HUES48 (cell line): ENCODE results near the gene IPO4.
"Not testable (repeated sequence)": the region's sequence is repeated elsewhere in the genome, so short reads cannot be mapped to it uniquely, and the experiment has no call there.

Experiments used
- H3K27ac ChIP-seq: one replicate; pipeline ENCODE4 v1.7.0; 2013; ENCODE audit warnings: low read depth, low read length, inconsistent platforms
- H3K27me3 ChIP-seq: 2 replicates; pipeline ENCODE4 v1.6.1; 2013; ENCODE audit warnings: mild to moderate bottlenecking, low read length; ENCODE audit not compliant: control insufficient read depth, insufficient read depth
- H3K36me3 ChIP-seq: 2 replicates; pipeline ENCODE4 v1.6.1; 2013; ENCODE audit warnings: low read length; ENCODE audit not compliant: control insufficient read depth, insufficient read depth
- H3K4me1 ChIP-seq: 2 replicates; pipeline ENCODE4 v1.6.1; 2013; ENCODE audit warnings: mild to moderate bottlenecking, low read length; ENCODE audit not compliant: control insufficient read depth, insufficient read depth
- H3K4me3 ChIP-seq: 2 replicates; pipeline ENCODE4 v1.5.1; 2013; ENCODE audit warnings: mild to moderate bottlenecking, low read depth, low read length
- H3K9ac ChIP-seq: 2 replicates; pipeline ENCODE4 v1.6.1; 2013; ENCODE audit warnings: mild to moderate bottlenecking, low read depth, low read length, moderate library complexity
- H3K9me3 ChIP-seq: 2 replicates; pipeline ENCODE4 v1.6.1; 2013; ENCODE audit warnings: low read length; ENCODE audit not compliant: control insufficient read depth, insufficient read depth

Gene IPO4

GRCh38 chr14:24231263-24232120 lies 42.9 kb upstream of the IPO4 start:
- H3K9ac ChIP-seq: peak overlapping the region; percentile 78
- no peaks in the 10 kb centered on the region for H3K27me3 ChIP-seq
- H3K4me3 ChIP-seq: peak overlapping the region; percentile 97
- peak overlapping the region; percentile 96 for H3K27ac ChIP-seq
- H3K4me1 ChIP-seq: peaks cover 11% of the 10 kb centered on the region
- H3K9me3 ChIP-seq: no peaks in the 10 kb centered on the region
- H3K36me3 ChIP-seq: peaks cover 37% of the 10 kb centered on the region

GRCh38 chr14:24228902-24229301 lies 40.3 kb upstream of the IPO4 start:
- Histone ChIP-seq H3K4me1 (peaks cover 11% of the 10 kb centered on the region), H3K9me3 (no peaks in the 10 kb centered on the region), H3K4me3 (no peak overlapping the region), H3K36me3 (peaks cover 17% of the 10 kb centered on the region), H3K9ac (no peak overlapping the region), H3K27me3 (no peaks in the 10 kb centered on the region), H3K27ac (no peak overlapping the region)

GRCh38 chr14:24226473-24226872 lies 37.9 kb upstream of the IPO4 start:
- H3K9ac ChIP-seq: no peak overlapping the region
- H3K4me1 ChIP-seq: peaks cover 4% of the 10 kb centered on the region; the same call in 1 of the 2 replicates
- H3K9me3 ChIP-seq: no peaks in the 10 kb centered on the region
- no peak overlapping the region for H3K4me3 ChIP-seq
- peaks cover 17% of the 10 kb centered on the region for H3K36me3 ChIP-seq
- H3K27ac ChIP-seq: no peak overlapping the region
- H3K27me3 ChIP-seq: no peaks in the 10 kb centered on the region

GRCh38 chr14:24224618-24225071 lies 36.0 kb upstream of the IPO4 start:
- Histone ChIP-seq H3K4me1 (no peaks in the 10 kb centered on the region), H3K4me3 (no peak overlapping the region), H3K27me3 (no peaks in the 10 kb centered on the region), H3K27ac (no peak overlapping the region), H3K36me3 (peaks cover 17% of the 10 kb centered on the region), H3K9me3 (no peaks in the 10 kb centered on the region), H3K9ac (no peak overlapping the region)

GRCh38 chr14:24222987-24223386 lies 34.4 kb upstream of the IPO4 start:
- not testable (repeated sequence) for H3K9me3 ChIP-seq, H3K27me3 ChIP-seq, H3K4me3 ChIP-seq, H3K4me1 ChIP-seq, H3K27ac ChIP-seq, H3K9ac ChIP-seq
- H3K36me3 ChIP-seq: peaks cover 18% of the 10 kb centered on the region

GRCh38 chr14:24219521-24219920 lies 30.9 kb upstream of the IPO4 start:
- no peak overlapping the region for H3K4me3 ChIP-seq
- H3K36me3 ChIP-seq: peaks cover 17% of the 10 kb centered on the region
- H3K9ac ChIP-seq: no peak overlapping the region
- no peaks in the 10 kb centered on the region for H3K27me3 ChIP-seq
- no peaks in the 10 kb centered on the region for H3K9me3 ChIP-seq
- no peaks in the 10 kb centered on the region for H3K4me1 ChIP-seq
- no peak overlapping the region for H3K27ac ChIP-seq

- Histone ChIP-seq H3K9me3 (no peaks in the 10 kb centered on the region), H3K4me1 (no peaks in the 10 kb centered on the region), H3K27ac (no peak overlapping the region), H3K36me3 (peaks cover 17% of the 10 kb centered on the region), H3K27me3 (no peaks in the 10 kb centered on the region), H3K9ac (no peak overlapping the region), H3K4me3 (no peak overlapping the region)
These were observed 30.5 kb upstream of the IPO4 start for GRCh38 chr14:24219080-24219479.

- peaks cover 21% of the 10 kb centered on the region for H3K36me3 ChIP-seq
- H3K4me1 ChIP-seq, H3K27me3 ChIP-seq, H3K9ac ChIP-seq, H3K9me3 ChIP-seq, H3K27ac ChIP-seq, H3K4me3 ChIP-seq: not testable (repeated sequence)
These were observed 28.3 kb upstream of the IPO4 start for GRCh38 chr14:24216876-24217275.

GRCh38 chr14:24216345-24216699 lies 27.7 kb upstream of the IPO4 start:
- Histone ChIP-seq H3K27ac (peak overlapping the region; percentile 11), H3K9ac (no peak overlapping the region), H3K27me3 (no peaks in the 10 kb centered on the region), H3K36me3 (peaks cover 24% of the 10 kb centered on the region), H3K4me1 (peaks cover 5% of the 10 kb centered on the region), H3K4me3 (peak overlapping the region; percentile 97; the same call in 1 of the 2 replicates), H3K9me3 (no peaks in the 10 kb centered on the region)

- Histone ChIP-seq H3K36me3 (peaks cover 27% of the 10 kb centered on the region), H3K4me1 (peaks cover 5% of the 10 kb centered on the region), H3K9me3 (no peaks in the 10 kb centered on the region), H3K27ac (peak within 1 kb of the TSS; percentile 88), H3K4me3 (peak within 1 kb of the TSS; percentile 97), H3K9ac (peak within 1 kb of the TSS; percentile 76), H3K27me3 (no peaks in the 10 kb centered on the region)
These were observed 27.1 kb upstream of the IPO4 start, which contains the start of gene MDP1 for GRCh38 chr14:24215495-24216344. MDP1 (minus strand) TSS chr14:24216066; CDS start chr14:24215955, 111 bp downstream.
